ENCODE results near the gene COX7C.

The COX7C gene

DNA sequence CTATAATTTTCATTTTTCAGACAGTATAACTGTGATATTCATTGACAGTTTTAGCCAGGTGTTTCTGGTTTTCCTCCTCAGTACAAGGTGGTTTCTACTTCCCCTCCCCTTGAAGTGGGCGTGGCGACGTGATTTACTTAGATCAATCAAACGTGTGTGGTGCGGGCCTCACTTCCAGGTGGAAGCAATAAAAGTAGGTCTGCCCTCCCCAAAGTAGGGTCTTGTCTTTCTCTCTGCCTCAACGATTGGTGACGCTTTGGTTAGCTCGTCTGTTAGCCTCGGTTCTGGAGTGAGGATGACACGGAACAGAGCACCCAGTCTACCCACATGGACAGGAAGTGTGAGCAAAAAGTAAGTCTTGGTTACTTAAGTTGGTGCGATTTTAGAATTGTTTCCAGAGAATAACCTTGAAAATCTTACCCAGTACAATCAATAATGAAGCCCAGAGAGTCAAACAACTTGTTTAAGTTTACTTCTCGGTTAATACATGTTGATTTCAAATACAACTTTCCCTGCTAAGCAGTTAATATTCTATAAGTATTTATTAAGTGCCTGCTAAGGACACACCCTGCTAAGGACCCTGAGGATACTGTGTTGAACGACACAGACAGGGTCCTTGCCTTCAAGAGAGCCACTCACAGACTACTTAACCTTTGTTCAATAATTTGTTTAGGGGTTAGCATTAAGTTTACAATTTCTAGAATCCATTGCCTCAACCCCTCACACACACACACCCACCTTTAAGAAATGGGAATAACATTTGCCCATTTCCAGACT is 48.4 kb downstream of the COX7C start:
- no peak for DNase-seq

- DNase-seq = peak in 2 of 3 experiments; percentile 6 to 56
These were observed 49.2 kb downstream of the COX7C start for GRCh38 chr5:86666981-86667380.

Measured in NCI-H1417 (cell line).